Suppressor macrophage (primary cell): ENCODE data around the gene NAA10.

Experiments used
- DNase-seq, 4 experiments: peaks; one replicate each; pipeline ENCODE4 v3.0.0-alpha.2; 2020 to 2022

Gene NAA10

DNA sequence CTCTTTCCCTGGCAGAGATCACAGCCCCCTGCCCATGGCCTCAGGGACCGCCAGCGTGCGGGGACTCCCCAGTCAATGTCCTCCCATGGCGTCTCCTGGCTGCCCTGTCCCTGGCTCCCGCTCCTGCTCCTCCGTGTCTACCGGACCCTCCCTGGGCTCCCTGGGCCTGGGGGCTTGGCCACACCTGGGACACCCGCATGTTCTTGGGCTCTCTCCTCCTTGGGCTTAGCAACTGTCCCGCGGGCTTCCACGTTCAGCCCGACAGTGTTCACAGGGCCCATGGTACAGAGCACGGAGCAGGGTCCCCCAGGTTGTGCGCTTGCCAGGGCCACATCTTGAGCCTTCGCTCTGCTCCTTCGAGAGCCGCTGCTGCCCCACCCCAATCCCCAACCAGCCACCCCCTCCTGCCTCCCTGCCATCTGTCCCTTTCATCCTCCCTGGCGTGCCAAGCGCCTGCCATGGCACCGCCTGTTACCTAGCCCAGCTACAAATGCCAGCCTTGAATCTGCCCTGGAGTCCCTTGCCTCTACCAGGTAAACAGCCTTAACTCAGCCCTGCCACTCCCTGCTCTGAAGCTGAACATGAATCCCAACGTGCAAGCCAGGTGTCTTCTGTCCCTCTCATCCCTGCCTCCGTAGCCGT lies 26.5 kb downstream of the NAA10 start:
- DNase-seq = no peak

DNA sequence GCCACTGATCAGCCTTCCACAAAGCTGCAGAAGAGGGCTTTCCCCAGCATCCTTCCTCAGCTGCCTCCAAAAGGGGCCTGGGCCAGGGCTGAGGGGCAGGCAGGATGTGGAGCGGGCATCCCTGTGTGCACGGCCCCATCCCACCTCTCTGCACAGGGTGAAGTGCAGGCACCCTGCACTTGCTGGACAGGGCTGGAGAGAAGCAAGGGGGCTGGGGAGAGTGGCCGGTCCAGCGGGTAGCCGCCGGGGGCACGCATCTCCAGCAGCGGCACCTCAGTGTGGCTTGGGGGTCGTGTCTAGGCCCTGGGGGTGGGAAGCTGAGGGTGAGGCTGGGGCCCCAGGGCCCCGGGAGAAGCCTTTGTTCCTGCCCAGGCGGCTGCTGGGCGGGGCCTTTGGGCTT lies 27.4 kb downstream of the NAA10 start:
- no peak for DNase-seq

DNA sequence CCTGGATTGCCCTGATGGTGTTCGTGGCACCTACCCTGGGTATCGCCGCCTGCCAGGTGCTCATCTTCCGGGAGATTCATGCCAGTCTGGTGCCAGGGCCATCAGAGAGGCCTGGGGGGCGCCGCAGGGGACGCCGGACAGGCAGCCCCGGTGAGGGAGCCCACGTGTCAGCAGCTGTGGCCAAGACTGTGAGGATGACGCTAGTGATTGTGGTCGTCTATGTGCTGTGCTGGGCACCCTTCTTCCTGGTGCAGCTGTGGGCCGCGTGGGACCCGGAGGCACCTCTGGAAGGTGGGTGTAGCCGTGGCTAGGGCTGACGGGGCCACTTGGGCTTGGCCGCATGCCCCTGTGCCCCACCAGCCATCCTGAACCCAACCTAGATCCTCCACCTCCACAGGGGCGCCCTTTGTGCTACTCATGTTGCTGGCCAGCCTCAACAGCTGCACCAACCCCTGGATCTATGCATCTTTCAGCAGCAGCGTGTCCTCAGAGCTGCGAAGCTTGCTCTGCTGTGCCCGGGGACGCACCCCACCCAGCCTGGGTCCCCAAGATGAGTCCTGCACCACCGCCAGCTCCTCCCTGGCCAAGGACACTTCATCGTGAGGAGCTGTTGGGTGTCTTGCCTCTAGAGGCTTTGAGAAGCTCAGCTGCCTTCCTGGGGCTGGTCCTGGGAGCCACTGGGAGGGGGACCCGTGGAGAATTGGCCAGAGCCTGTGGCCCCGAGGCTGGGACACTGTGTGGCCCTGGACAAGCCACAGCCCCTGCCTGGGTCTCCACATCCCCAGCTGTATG lies 28.5 kb downstream of the NAA10 start:
- no peak for DNase-seq

DNA sequence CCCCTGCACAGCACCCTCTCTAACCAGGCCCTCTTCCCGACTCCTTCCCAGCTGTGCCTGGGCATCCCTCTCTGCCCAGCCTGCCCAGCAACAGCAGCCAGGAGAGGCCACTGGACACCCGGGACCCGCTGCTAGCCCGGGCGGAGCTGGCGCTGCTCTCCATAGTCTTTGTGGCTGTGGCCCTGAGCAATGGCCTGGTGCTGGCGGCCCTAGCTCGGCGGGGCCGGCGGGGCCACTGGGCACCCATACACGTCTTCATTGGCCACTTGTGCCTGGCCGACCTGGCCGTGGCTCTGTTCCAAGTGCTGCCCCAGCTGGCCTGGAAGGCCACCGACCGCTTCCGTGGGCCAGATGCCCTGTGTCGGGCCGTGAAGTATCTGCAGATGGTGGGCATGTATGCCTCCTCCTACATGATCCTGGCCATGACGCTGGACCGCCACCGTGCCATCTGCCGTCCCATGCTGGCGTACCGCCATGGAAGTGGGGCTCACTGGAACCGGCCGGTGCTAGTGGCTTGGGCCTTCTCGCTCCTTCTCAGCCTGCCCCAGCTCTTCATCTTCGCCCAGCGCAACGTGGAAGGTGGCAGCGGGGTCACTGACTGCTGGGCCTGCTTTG lies 29.2 kb downstream of the NAA10 start:
- DNase-seq = no peak

DNA sequence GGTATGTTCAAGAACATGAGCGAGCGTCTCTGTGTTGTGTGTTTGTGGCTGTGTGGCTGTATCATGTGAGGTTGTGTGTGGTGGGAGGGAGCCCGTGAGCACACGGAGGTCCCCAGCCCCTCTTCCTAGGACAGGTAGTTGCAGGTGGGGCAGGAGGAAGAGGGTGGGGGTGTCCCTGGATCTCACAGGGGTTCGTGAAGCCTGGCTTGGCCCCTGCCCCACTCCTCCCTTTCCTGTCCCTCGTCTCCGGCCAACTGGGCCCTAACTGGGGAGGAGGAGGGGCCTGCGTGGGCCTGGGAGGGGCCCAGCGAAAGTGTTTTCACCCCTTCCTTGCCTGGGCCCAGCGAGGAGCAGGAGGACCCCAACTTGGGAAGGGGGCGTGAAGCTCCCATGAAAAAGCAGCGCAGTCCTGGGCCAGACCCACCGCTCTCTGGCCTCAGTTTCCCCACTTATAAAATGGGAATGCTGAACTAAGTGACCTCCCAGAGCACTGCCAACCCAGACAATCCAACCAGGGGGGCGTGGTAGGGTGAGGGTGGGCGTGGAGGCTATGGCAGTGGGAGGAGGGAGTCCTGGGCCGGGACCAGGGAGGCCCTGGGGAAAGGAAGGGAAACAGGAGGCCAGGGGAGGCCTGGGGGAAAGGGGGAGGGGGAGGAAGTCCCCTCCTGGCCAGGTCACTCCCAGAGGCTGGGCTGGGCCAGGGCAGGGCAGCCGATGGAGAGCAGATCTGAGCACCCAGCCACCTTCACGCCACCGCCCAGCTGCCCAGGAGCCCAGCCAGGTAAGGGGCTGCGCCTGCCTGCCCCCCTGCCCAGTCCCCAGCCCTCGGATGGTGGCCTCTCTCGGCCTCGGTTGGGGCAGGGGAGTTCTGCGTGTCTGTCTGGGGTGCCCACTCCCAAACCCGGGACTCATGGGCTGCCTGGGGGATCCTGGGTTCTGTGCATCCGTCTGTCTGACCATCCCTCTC lies 30.6 kb downstream of the NAA10 start, which contains the start of gene AVPR2:
Gene AVPR2 (plus strand): TSS at position 683 of the 967 bp plus-strand sequence. CDS start 473 bp downstream, outside the sequence.
- peak in 1 of 4 experiments; percentile 46 for DNase-seq

DNA sequence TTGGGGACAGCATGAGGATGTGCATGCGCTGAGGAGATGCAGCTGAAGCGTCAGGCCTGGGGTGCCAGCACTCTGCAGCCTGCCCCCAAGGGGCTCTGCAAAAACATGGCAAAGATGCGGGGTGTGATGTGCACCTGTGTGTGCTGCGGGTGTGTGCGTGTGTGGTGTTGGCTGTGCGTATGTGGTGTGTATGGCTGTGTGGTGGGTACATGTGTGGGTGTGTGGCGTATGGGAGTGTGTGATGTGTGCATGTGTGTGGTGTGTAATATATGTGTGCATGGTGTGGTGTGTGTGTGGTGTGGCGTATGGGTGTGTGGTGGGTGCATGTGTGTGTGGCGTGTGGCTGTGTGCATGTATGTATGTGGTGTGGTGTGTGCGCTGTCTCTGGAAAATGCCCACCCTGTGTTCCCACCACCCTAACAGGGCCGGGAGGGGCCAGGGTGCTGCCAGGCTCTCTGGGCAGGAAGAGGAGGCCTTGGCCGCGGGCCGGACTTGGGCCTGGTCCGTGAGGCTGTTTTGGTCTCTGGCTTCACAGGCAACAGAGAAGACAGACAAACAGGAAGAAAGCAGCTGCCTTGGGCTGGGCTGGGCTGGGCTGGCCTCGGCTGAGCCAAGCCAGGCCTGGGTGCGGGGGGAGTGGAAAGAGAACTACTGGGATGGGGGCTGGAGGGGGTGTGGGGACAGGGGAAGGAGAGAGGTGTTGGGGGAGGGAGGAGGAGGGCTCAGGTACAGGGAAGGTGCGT lies 31.4 kb downstream of the NAA10 start:
- peak; percentile 36 to 68 (median 57) for DNase-seq

DNA sequence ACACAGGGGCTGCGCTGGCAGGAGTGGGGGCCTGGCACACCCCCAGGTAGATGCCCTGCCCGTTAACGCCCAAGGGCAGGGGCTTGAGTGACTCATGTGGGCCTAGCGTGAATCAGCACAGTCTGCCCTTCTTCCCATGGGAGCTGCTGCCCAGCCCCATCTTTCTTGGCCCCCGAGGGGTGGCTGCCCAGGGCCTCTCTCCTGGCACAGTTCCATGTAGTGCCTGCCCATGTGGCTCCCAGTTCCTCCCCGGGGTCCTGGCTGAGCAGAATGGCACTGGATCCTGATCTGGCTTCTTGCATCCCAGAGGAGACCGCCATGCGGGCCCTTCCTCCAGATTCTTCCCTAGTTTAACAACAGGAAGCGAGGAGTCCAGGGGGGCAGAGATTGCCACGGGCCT lies 32.5 kb downstream of the NAA10 start:
- peak in 1 of 4 experiments; percentile 25 for DNase-seq

DNA sequence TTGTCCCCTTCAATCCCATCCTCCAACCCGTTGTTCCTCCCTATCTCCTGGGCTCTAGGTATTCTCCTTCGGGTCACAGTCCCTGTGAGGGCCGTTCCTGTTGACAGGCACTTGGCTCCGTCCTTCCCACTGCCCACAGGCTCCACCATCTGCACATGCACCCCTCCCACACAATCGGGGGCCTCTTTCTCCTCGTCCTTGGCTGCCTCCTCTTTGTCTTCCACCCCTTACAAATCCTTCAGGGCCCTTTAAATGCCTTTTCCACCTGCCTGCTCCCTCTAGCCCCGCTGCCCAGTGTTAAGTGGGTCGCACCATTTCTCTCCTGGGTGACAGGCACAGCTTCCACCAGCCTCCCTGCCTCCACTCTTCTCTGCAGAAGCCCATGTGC lies 33.1 kb downstream of the NAA10 start:
- DNase-seq = peak in 2 of 4 experiments; percentile 14 to 40

DNA sequence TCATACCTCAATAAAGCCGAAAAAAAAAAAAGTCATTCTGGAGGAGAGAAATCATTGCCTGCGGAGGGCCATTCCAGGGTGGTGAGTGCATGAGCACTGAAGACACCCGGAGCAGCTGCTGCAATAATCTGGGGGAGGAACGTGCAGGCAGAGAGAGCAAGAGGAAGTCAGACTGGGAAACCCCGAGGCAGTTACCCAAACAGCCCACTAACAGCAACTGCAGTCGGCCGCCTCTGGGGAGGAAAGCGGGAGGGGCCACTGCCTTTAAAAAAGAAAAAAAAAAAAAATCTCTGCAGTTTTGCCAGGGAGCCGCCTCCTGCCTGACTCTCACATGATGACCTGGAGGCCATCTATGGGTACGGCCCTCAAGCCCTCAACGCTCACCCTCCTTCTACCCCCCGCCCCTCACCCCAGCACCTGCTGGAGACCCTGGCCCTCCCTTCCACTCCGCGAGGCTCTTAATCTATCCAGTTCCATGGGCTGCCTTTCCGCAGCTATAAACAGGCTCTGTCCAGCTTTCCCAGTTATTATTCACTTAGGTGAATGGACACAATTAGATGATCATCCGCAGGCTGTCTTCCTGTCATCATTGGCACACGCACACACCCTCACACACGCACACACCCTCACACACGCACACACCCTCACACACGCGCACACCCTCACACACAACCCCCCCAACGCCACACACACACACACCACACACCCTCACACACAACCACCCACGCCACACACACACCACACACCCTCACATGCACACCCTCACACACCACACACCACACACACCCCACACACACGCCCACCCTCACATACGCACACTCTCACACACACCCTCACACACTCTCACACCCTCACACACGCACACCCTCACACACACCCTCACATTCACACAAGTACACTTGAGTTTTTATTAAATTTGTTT lies 33.7 kb downstream of the NAA10 start:
- peak; percentile 88 to 92 (median 91) for DNase-seq

DNA sequence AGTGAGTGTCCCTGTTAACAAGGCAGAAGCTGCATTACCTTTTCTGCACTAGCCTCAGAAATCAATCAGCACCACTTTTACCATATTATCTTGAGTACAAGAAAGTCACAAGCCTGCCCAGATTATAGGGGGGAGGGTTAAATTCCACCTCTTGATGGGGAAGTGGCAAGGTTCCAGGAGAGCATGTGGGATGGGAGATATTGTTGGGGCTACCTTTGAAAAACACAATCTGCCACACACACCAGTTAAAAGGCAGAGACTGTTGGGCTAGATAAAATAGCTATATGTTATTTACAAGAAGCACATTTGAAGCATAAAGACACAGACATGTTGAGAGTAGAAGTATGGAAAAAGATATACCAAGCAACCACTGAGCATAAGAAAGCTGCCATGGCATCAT lies 36.9 kb downstream of the NAA10 start:
- DNase-seq = no peak

DNA sequence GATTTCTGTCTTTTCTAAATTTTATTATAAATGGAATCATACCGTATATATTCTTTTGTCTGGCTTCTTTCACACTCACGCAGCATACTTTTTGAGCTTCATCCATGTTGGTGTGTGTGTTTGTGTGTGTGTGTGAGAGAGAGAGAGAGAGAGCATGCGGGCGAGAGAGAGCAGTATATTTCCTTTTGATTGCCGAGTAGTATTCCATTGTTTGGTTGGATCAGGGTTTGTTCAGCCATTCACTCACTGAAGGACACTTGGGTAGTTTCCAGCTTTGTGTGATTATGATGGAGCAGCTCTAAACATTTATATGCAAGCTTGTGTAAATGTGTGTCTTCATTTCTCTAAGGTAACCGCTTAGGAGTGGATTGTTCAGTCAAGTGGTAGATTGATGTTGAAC lies 45.7 kb downstream of the NAA10 start:
- DNase-seq = no peak

DNA sequence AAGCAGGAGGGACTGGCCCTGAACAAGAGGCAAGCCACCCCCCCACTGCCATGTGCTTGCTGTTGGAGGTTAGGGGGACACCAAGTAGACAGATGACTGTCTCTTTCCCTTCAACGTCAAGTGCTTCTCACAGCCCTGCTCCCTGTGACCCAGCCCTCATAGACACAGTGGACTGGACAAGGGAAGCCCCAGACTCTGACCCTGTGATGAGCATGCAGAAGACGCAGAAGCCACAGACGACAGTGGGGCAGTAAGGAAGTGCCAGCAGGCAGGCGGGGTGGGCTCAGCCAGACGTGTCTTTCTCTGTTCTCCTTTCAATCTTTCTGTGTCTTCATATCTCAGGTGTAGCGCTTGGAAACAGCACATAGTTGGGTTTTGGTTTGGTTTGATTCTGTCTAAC lies 46.5 kb downstream of the NAA10 start:
- DNase-seq = no peak

DNA sequence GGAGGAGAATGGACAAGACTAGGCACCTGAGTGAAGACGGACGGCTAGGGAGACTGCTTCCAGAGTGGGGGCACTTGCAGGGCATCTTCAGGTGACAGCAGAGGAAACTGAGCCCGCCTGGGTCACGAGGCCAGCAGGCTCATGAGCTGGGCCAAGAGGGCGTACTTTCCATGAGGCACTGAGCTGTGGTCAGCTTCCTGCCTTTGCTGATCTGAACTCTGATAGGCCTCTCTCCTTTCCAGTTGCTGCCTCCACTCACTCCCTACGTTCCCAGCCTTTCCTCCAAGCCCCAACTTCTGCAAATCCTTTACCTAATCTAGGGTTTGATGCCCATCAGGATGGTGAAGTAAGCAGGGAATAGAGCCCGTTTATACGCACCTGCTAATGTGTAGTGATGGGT lies 47.5 kb downstream of the NAA10 start:
- no peak for DNase-seq

DNA sequence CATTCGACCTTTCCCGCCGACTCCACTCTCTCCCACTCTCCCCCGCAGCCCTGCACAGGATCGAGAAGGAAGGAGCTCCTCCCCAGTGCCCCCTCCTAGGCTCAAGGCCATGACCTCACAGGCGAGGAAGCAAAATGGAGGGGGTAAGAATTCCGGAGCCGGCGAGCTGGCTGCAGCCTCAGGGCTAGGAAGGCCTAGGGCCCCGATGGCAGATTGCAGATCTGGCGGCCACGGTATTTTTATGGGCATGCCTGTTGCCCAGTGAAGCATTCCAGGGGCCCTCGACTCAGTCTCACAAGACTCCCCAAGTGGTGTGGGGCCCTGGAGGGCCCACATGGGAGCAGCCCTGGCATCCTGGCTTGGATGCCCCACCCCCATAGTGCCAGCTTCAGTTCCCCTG lies 47.9 kb downstream of the NAA10 start:
- DNase-seq = no peak

DNA sequence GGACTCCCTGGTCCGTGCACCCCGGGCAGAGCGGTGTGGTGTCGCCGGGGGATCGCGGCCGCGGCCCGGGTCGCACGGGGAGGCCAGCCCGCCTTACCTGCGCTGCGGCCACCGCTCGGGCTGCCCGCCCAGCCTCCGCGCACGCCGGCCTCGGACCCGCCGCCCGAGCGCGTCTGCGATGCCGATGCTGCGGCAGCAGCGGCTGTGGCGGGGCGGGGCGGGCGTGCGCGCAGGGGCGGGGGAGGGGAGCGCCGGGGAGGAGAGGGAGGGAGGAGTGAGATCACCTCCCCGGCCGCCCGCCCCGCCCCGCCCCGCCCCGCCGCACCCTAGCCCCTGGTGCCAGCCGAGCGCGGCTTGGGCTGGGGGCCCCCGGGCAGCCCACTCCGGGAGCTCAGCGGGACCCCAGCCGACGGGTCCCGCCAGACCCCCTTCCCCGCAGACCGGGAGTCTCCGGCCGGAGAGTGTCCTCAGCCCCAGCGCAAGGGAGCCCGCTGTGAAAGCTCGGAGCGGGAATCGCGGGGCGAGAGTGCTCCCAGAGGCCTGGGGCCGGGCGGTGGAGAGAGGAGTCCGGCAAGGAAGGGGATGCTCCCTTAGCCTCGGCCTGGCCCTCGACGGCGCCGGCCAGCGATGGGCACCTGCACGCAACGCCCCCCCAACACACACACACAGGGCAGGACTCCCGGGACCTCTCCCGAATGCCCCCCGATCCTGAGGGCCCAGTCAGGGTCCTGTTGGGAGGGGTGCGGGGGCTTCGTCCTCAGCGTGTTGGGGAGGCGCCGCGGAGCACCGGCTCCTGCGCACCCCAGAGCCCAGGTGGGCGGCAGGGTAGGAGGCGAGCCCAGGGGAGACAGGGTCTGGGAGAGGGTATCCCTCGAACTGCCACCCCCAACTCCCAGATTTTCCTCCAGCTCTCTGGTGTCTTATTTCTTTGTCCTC lies 48.6 kb downstream of the NAA10 start, which contains the start of gene L1CAM:
Gene L1CAM (minus strand): TSS at position 206 of the 936 bp plus-strand sequence. CDS start 10,337 bp downstream, outside the sequence.
- peak in 1 of 4 experiments; percentile 23 for DNase-seq

DNA sequence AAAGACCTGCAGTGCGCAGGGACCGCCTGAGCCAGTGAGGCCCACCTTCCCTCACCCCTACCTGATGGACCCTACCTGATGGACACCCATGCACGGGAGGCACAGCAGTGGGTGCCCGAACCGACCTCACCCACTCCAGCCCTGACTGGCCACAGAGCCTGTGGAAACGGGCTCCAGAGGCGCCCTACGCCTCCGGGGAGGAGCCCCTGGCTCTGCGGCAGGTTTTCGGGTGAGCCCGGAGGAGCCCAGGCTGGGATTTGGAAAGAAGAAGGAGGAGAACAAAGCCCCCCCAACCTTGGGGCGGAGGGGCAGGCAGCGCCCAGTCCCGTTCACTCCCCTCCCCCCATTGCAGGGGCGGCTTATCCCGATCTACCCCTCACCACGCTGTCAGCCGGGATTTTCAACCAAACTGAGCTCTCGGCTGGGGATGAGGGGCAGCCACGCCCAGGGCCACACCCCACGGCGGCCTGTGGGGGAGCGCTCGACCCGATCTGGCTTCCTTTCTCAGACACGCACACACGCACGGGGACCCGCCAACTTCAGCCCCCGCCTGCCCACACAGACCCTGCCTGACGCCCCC lies 49.5 kb downstream of the NAA10 start:
- DNase-seq = no peak

DNA sequence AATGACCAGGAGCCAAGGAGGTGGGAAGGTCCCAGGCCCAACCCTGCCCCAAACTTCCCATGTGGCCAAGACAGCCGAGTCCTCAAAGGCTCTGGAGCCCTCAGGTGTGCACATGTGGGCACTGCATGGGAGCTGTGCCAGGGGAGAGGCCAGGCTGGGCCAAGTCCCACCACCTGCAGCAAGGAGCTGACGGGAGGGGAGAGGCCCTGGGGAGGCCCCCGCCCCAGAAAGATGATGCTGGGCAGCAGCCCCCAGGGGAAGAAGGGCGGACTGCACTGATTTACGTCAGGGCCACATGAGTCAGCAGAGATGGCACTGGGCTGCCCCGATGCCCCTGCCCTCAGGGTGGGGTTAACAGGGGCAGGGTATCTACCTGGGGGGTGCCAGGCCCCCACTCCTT lies 50.2 kb downstream of the NAA10 start:
- no peak for DNase-seq

DNA sequence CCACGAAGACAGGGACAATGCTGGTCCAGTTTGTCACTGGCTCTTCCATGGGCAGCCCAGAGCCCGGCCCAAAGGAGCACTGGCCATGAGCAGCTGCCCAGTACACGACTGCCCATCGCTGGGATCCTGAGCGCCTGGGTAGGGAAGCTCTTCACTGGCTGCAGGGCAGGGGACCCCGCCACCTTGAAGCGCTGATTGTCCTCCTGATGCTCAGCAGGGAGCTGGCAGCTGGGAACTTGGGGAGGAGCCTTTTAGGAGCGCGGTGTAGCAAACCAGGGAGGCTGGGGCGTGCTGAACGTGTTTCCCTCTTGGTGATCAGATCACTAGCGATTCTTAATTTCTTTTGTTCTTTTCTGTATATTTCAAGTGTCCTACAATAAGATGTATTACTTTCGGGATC lies 50.7 kb downstream of the NAA10 start:
- DNase-seq = no peak
